NCI-H128 (cell line): ENCODE results near the gene BIRC5.

Experiments used
- DNase-seq: peaks from one replicate; lab custom pipeline; 2025; ENCODE audit not compliant: unreplicated experiment; lab: John Stamatoyannopoulos, UW

Gene BIRC5

GRCh38 chr17:78255029-78255656 lies 41.1 kb downstream of the BIRC5 start:
- no peak for DNase-seq

GRCh38 chr17:78255953-78256706 lies 42.1 kb downstream of the BIRC5 start:
- DNase-seq: no peak

GRCh38 chr17:78256707-78257591 lies 42.9 kb downstream of the BIRC5 start:
- no peak for DNase-seq

- DNase-seq: no peak
Measured at GRCh38 chr17:78257810-78258322, 43.8 kb downstream of the BIRC5 start.

GRCh38 chr17:78258323-78259191 lies 44.5 kb downstream of the BIRC5 start:
- DNase-seq: no peak

- DNase-seq: no peak
Measured at GRCh38 chr17:78259192-78259554, 45.1 kb downstream of the BIRC5 start.

- DNase-seq: no peak
Measured at GRCh38 chr17:78263063-78263735, 49.1 kb downstream of the BIRC5 start.

- DNase-seq: no peak
Measured at GRCh38 chr17:78263736-78264340, 49.8 kb downstream of the BIRC5 start.

GRCh38 chr17:78264590-78264989 lies 50.5 kb downstream of the BIRC5 start:
- no peak for DNase-seq

- no peak for DNase-seq
Measured at GRCh38 chr17:78265121-78265520, 51.1 kb downstream of the BIRC5 start.

- no peak for DNase-seq
Measured at GRCh38 chr17:78266231-78266631, 52.2 kb downstream of the BIRC5 start.

- DNase-seq: no peak
Measured at GRCh38 chr17:78266771-78267170, 52.7 kb downstream of the BIRC5 start.

- no peak for DNase-seq
Measured at GRCh38 chr17:78267253-78268073, 53.4 kb downstream of the BIRC5 start.

- no peak for DNase-seq
Measured at GRCh38 chr17:78268191-78268874, 54.3 kb downstream of the BIRC5 start.

GRCh38 chr17:78268951-78269905 lies 55.2 kb downstream of the BIRC5 start:
- no peak for DNase-seq

GRCh38 chr17:78269955-78270381 lies 55.9 kb downstream of the BIRC5 start:
- DNase-seq: no peak
